CD4-positive, CD25-positive, alpha-beta regulatory T cell (primary cell): Measurements from ENCODE around the gene PLXNC1. TPM values are rescaled to one million over a fixed set of nuclear protein-coding genes. Genes with fewer than 3 reads are reported as not detected.
A peak's percentile ranks its signal among the peaks of the same experiment; 100 is the strongest.

Experiments used
- ATAC-seq, 2 donors: fragments of 150-1000 bp; cut with Tn5 transposase; one replicate each; pipeline ENCODE4 v1.10.0; 2021; ENCODE audit warnings: low read depth in 2 of 2, moderate number of reproducible peaks in 2 of 2, moderate library complexity in 1 of 2
- DNase-seq, 3 donors: peaks; one replicate each; pipeline versions ENCODE4 v3.0.0 to v3.0.0-alpha.2; 2012 to 2022; ENCODE audit warnings: mixed read lengths in 1 of 3
- H3K27ac ChIP-seq: one replicate; pipeline ENCODE4 v1.7.0; 2013; ENCODE audit warnings: mild to moderate bottlenecking, low read length; ENCODE audit not compliant: insufficient read depth, poor library complexity, severe bottlenecking
- H3K27me3 ChIP-seq: one replicate; pipeline ENCODE4 v1.7.0; 2013; ENCODE audit warnings: low read length; ENCODE audit not compliant: control insufficient read depth, insufficient read depth
- H3K36me3 ChIP-seq: one replicate; pipeline ENCODE4 v1.7.0; 2013; ENCODE audit warnings: mild to moderate bottlenecking, low read length, moderate library complexity; ENCODE audit not compliant: control insufficient read depth, insufficient read depth
- H3K4me1 ChIP-seq: 2 replicates; pipeline ENCODE4 v1.7.0; 2013; ENCODE audit warnings: mild to moderate bottlenecking, low read length; ENCODE audit not compliant: insufficient read depth, control insufficient read depth, poor library complexity, severe bottlenecking
- H3K4me3 ChIP-seq: one replicate; pipeline ENCODE4 v1.7.0; 2013; ENCODE audit warnings: low read depth, mild to moderate bottlenecking, low read length, moderate library complexity
- H3K9me3 ChIP-seq, 2 experiments: 1 replicate in 1 of 2; 2 replicates in 1 of 2; pipeline ENCODE4 v1.7.0; 2013; ENCODE audit warnings: low read length in 2 of 2, mild to moderate bottlenecking in 1 of 2, moderate library complexity in 1 of 2; ENCODE audit not compliant: control insufficient read depth in 2 of 2
- H3K27ac Mint-ChIP-seq, 3 donors: one replicate each; pipeline ENCODE4 v1.8.0; 2020 to 2022; ENCODE audit warnings: mild to moderate bottlenecking in 3 of 3, mixed read lengths in 3 of 3, moderate library complexity in 2 of 3
- H3K27me3 Mint-ChIP-seq: one replicate; pipeline ENCODE4 v1.8.0; 2022; ENCODE audit warnings: mild to moderate bottlenecking, mixed read lengths
- H3K36me3 Mint-ChIP-seq: one replicate; pipeline ENCODE4 v1.8.0; 2020; ENCODE audit warnings: mixed read lengths
- H3K4me1 Mint-ChIP-seq, 4 donors: one replicate each; pipeline ENCODE4 v1.8.0; 2020 to 2022; ENCODE audit warnings: mixed read lengths in 4 of 4, mild to moderate bottlenecking in 1 of 4
- H3K4me3 Mint-ChIP-seq, 4 donors: one replicate each; pipeline ENCODE4 v1.8.0; 2020 to 2022; ENCODE audit warnings: mild to moderate bottlenecking in 4 of 4, mixed read lengths in 4 of 4, moderate library complexity in 3 of 4
- H3K9me3 Mint-ChIP-seq, 7 donors: one replicate each; pipeline ENCODE4 v1.8.0; 2020 to 2022; ENCODE audit warnings: mixed read lengths in 7 of 7, mild to moderate bottlenecking in 3 of 7, moderate library complexity in 2 of 7
- polyA plus RNA-seq, 4 donors: library from polyadenylated mRNA; unstranded; fragments of 300-500 nt; fragmentation: Illumina TruSeq; gene quantifications; one replicate each; pipeline ENCODE4 v1.2.3, GENCODE V29; 2021
- total RNA-seq: library from RNA; stranded (reverse); gene quantifications from one replicate; pipeline ENCODE4 v1.2.3, GENCODE V29; 2022

Gene PLXNC1
- total and polyA plus RNA-seq, 5 donors from 2014 or later = 1.2 to 13.8 (median 2.4) TPM

DNA sequence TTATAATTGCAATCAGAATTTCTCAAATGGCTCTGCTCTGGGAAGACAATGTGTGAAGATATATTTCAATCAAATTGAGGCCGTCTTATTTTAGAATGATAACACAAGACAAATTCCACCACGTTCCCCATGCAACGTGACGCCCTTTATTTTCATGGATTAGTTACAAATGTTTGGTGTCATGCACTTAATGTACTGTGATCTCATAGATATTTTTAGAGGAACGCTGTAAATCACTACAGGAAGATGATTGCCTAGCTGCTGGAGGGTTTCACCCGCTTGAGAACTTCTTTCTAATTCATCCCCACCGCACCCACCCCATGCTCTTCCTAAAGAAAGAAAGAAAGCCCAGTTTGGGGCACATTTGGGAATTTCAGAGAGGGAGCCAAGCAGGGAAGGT, 117.2 kb downstream of the PLXNC1 start:
- Histone ChIP-seq H3K4me1 (peaks cover 20% of the 10 kb centered on the region), H3K27me3 (no peaks in the 10 kb centered on the region), H3K9me3 (no peaks in the 10 kb centered on the region), H3K4me3 (no peak overlapping the region), H3K27ac (no peak overlapping the region), H3K36me3 (no peaks in the 10 kb centered on the region)
- DNase-seq (no peak), ATAC-seq (no peak)
- H3K9me3 Mint-ChIP-seq = no peaks in the 10 kb centered on the region
- H3K27ac Mint-ChIP-seq = no peak overlapping the region
- H3K27me3 Mint-ChIP-seq = no peaks in the 10 kb centered on the region
- peaks cover 7 to 44% (median 27%) of the 10 kb centered on the region in 4 donors for H3K4me1 Mint-ChIP-seq
- peaks cover 21% of the 10 kb centered on the region for H3K36me3 Mint-ChIP-seq
- H3K4me3 Mint-ChIP-seq = no peak overlapping the region

DNA sequence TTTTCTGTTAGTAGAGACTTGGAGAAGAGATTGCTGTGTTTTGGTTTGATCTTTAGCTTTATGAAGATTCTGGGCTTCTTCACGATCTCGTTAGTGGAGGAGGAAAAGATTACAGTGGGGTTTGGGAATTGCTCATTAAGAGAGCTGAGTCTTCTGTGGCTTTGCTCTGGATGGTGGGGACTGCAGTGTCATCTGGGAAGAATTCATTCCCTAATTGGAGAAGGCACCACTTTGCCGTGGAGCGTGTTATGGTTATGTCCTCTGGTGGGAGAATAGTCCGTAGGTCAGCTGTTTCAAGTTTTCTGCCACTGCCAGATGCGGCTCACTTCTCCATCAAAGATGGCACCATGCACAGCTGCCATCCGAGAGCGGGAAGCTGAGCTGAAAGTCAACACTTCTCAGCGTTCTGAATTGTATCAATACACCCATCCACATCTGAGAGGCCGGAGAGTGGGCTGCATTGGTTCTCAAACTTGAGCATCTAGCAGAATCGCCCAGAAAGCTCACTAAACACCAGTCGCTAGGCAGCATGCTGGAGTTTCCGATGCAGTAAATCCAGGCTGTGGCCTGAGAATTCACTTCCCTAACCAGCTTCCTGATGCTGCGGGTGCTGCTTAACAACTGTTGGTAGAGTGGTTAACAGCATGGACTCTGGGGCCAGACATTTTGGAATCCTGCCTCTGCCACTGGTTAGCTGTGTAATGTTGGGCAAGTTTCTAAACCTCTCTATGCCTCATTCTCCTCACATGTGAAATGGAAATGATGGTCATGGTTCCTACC, 117.8 kb downstream of the PLXNC1 start:
- H3K27me3 ChIP-seq = no peaks in the 10 kb centered on the region
- peak overlapping the region in 1 of 3 donors; percentile 73 for H3K27ac Mint-ChIP-seq
- H3K27me3 Mint-ChIP-seq = no peaks in the 10 kb centered on the region
- no peaks in the 10 kb centered on the region for H3K9me3 ChIP-seq
- ATAC-seq = no peak
- no peak overlapping the region for H3K4me3 ChIP-seq
- peaks cover 7 to 45% (median 25%) of the 10 kb centered on the region in 4 donors for H3K4me1 Mint-ChIP-seq
- peak overlapping the region in 1 of 4 donors; percentile 6 for H3K4me3 Mint-ChIP-seq
- peaks cover 21% of the 10 kb centered on the region for H3K36me3 Mint-ChIP-seq
- H3K36me3 ChIP-seq = no peaks in the 10 kb centered on the region
- no peaks in the 10 kb centered on the region for H3K9me3 Mint-ChIP-seq
- DNase-seq = no peak
- H3K4me1 ChIP-seq = peaks cover 20% of the 10 kb centered on the region
- H3K27ac ChIP-seq = no peak overlapping the region

DNA sequence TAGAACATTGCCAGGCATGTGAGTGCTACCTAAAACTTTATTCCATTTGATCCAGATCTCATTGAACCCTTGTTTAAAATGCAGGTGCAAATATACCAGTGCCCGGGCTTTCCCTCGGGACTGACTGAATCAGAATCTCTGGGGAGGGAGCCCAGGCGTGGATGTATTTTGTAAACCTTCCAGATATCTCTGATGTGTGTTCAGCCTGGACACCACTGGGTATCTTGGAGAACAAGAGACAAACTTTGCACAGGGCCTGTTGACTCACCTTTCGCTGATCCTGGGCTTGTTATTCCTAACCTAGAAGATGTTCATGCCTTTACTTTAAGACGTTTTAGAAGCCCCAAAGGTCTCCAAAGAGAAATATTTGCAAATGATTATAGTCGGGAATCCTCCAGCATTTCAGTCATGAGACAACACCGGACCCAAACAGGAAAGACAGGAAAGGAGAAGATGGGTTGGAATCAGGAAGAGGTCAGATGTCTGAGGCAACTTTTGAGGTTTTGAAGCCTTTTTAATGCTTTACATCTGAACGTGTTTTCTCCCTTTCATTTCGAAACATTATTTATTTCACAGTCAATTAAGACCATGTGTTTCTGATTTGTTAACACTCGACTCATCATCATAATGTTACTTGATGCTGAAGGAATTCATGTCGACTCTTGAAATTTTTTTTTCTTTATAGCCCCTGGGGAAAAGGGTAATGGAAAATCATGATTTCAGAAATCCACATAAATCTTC, 118.6 kb downstream of the PLXNC1 start:
- Mint-ChIP-seq H3K27me3 (no peaks in the 10 kb centered on the region), H3K27ac (peak overlapping the region in 2 of 3 donors; percentile 8 to 29), H3K36me3 (peaks cover 29% of the 10 kb centered on the region), H3K9me3 (no peaks in the 10 kb centered on the region), H3K4me3 (no peak overlapping the region), H3K4me1 (peaks cover 7 to 43% (median 21%) of the 10 kb centered on the region in 4 donors)
- Histone ChIP-seq H3K9me3 (no peaks in the 10 kb centered on the region), H3K4me1 (peaks cover 17% of the 10 kb centered on the region), H3K36me3 (peaks cover 3% of the 10 kb centered on the region), H3K4me3 (no peak overlapping the region), H3K27ac (no peak overlapping the region), H3K27me3 (no peaks in the 10 kb centered on the region)
- no peak for ATAC-seq
- no peak for DNase-seq

DNA sequence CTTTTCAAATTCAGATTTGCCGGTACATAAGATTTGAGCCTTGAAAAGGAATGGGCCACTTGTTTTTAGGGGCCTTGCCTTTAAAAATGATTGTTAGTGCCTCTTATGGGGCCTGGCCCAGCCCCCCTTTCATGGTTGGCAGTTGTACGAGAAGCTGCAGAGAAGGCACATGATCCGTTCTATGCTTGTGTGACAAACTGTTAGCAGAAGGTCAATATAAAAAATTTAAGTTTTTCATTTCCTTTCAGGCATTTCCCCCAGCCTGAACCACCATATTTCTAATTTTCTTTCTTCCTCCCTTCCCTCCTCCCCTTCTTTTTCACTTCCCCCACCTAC, 119.1 kb downstream of the PLXNC1 start:
- H3K36me3 Mint-ChIP-seq = peaks cover 34% of the 10 kb centered on the region
- Histone ChIP-seq H3K27ac (no peak overlapping the region), H3K4me1 (peaks cover 12% of the 10 kb centered on the region), H3K4me3 (no peak overlapping the region), H3K36me3 (peaks cover 3% of the 10 kb centered on the region), H3K27me3 (no peaks in the 10 kb centered on the region), H3K9me3 (no peaks in the 10 kb centered on the region)
- ATAC-seq (no peak), DNase-seq (no peak)
- H3K27me3 Mint-ChIP-seq = no peaks in the 10 kb centered on the region
- H3K4me3 Mint-ChIP-seq = no peak overlapping the region
- peaks cover 1 to 39% (median 17%) of the 10 kb centered on the region in 4 donors for H3K4me1 Mint-ChIP-seq
- no peak overlapping the region for H3K27ac Mint-ChIP-seq
- no peaks in the 10 kb centered on the region for H3K9me3 Mint-ChIP-seq

DNA sequence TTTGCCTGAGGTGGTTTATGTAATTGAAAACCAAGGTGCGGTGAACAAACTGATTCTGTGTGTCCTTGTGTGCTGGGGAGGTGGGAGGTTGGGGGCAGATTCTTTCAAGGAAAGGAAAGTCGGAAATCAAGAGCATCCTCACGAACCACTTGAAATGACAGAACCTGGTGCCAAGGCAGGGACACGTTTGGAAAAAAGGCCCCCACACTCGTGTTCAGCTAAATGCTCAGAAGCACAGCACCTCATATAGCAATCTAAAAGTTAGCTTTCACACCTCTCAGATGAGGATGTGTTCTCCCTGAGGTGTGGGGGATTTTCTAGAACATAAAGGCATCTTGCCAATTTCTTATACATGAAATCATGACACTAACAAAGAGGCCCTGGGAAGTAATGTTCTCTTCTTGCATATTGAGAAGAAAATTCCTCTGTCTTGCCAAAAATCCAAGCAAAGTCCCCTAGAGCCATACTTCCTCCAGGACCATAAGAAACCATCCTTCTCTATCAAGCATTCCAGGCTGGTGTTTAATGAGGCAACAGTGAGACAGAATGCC, 119.6 kb downstream of the PLXNC1 start:
- Mint-ChIP-seq H3K9me3 (no peaks in the 10 kb centered on the region), H3K36me3 (peaks cover 39% of the 10 kb centered on the region), H3K4me3 (no peak overlapping the region), H3K4me1 (peaks cover 0 to 34% (median 15%) of the 10 kb centered on the region in 4 donors), H3K27ac (no peak overlapping the region), H3K27me3 (no peaks in the 10 kb centered on the region)
- no peaks in the 10 kb centered on the region for H3K27me3 ChIP-seq
- peaks cover 7% of the 10 kb centered on the region for H3K4me1 ChIP-seq
- DNase-seq (no peak), ATAC-seq (no peak)
- no peak overlapping the region for H3K4me3 ChIP-seq
- H3K36me3 ChIP-seq = peaks cover 3% of the 10 kb centered on the region
- H3K27ac ChIP-seq = no peak overlapping the region
- no peaks in the 10 kb centered on the region for H3K9me3 ChIP-seq

DNA sequence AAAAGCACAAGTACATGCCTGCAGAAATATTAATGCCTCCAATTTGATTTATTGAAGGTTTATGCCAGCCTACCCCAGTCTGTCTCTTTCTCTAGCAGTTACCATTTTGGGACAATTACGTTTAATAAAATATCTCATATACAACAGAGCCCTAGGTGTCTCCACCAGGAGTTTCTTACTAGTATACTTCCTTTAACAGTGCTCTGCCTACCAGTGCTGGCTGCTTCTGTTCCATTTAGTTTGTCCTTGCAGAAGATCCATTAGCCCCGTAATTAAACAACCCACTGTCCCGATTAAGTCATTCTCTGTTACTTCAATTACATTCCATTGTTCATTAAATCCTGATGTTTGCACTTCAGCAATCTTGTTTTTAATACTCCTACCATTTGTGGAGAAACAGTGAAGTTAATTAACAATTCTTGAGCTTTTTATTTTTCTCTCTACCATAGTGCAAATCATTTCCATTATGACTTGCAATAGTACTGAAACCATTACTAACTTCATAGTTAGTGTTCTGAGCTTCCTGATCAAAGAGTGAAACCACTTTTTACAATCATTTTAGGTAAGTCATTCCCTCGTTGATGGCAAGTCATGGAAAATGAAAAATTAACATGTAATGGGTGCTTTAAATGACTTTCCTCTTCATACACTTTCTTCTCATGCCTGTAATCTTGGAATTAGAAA, 121.1 kb downstream of the PLXNC1 start:
- H3K27ac Mint-ChIP-seq = no peak overlapping the region
- peaks cover 0 to 20% (median 8%) of the 10 kb centered on the region in 4 donors for H3K4me1 Mint-ChIP-seq
- Histone ChIP-seq H3K36me3 (peaks cover 6% of the 10 kb centered on the region), H3K4me3 (no peak overlapping the region), H3K9me3 (no peaks in the 10 kb centered on the region), H3K27ac (no peak overlapping the region), H3K4me1 (no peaks in the 10 kb centered on the region), H3K27me3 (no peaks in the 10 kb centered on the region)
- DNase-seq (no peak), ATAC-seq (no peak)
- no peaks in the 10 kb centered on the region for H3K27me3 Mint-ChIP-seq
- H3K9me3 Mint-ChIP-seq = no peaks in the 10 kb centered on the region
- no peak overlapping the region for H3K4me3 Mint-ChIP-seq
- peaks cover 40% of the 10 kb centered on the region for H3K36me3 Mint-ChIP-seq

DNA sequence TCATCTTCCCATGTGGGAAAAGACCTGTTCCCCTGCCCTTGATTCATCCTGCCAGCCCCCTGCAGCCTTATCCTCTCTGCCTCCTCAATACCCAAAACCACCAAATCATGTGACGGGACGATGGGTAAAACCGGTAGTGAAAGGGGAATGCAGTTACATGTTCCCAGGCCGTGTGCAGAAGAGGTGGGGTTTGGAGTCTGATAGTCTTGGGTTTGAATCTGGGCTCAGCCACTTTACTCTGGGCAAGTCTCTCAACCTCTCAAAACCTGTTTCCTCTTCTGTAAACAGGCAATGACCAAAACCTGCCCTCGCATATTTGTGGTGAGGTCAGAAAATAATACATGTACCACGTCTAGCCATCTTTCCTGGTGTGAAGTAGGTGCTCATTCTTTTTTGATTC, 123.0 kb downstream of the PLXNC1 start:
- DNase-seq = no peak
- peaks cover 27% of the 10 kb centered on the region for H3K36me3 Mint-ChIP-seq
- H3K4me3 Mint-ChIP-seq = no peak overlapping the region
- Histone ChIP-seq H3K27ac (no peak overlapping the region), H3K4me3 (no peak overlapping the region), H3K27me3 (no peaks in the 10 kb centered on the region), H3K4me1 (no peaks in the 10 kb centered on the region), H3K9me3 (no peaks in the 10 kb centered on the region), H3K36me3 (peaks cover 6% of the 10 kb centered on the region)
- no peaks in the 10 kb centered on the region for H3K9me3 Mint-ChIP-seq
- H3K4me1 Mint-ChIP-seq = peaks cover 0 to 12% (median 8%) of the 10 kb centered on the region in 4 donors
- no peaks in the 10 kb centered on the region for H3K27me3 Mint-ChIP-seq
- H3K27ac Mint-ChIP-seq = no peak overlapping the region
- ATAC-seq = no peak
